Endothelial cell of umbilical vein (primary cell): ENCODE data around the gene BHMT. TPM values are rescaled to one million over a fixed set of nuclear protein-coding genes. Genes with fewer than 3 reads are reported as not detected.
"Not testable (repeated sequence)": the region's sequence is repeated elsewhere in the genome, so short reads cannot be mapped to it uniquely, and the experiment has no call there.

Experiments
- BruUV-seq: library from RNA; stranded (reverse); fragments of 400-500 nt; replicated peaks from 2 replicates; lab custom pipeline; 2021; lab: Mats Ljungman, UMichigan
- CTCF ChIA-PET: fragments of 300-600, 350-600 bp; sonication (Branson Sonifier 250); formaldehyde crosslinking; loops from one replicate; lab custom pipeline; 2021; ENCODE audit warnings: antibody characterized with exemption, inconsistent platforms; lab: Charles Lee
- POLR2A ChIA-PET: fragments of 300-600, 350-600 bp; sonication (Branson Sonifier 250); formaldehyde crosslinking; loops from one replicate; lab custom pipeline; 2021; ENCODE audit warnings: antibody characterized with exemption, inconsistent platforms; lab: Charles Lee
- DNase-seq: peaks from one replicate; pipeline ENCODE4 v3.0.0-alpha.2; 2011; ENCODE audit warnings: low read depth, low spot score
- FAIRE-seq: peaks from 2 replicates; lab custom pipeline; 2011; peaks lifted over from hg19 to GRCh38; lab: Jason Lieb, UNC
- H2AFZ ChIP-seq: 2 replicates; pipeline ENCODE4 v1.6.0; 2012; ENCODE audit warnings: low read depth, low read length, control low read depth, inconsistent platforms
- H3K27ac ChIP-seq: 2 replicates; pipeline ENCODE4 v1.5.1; 2011; ENCODE audit warnings: low read depth, mild to moderate bottlenecking, control low read depth, low read length, moderate library complexity; ENCODE audit not compliant: insufficient read depth
- H3K27me3 ChIP-seq, 2 experiments: 2 replicates each; pipeline versions ENCODE4 v1.6.0 to v1.6.1; 2011; ENCODE audit warnings: low read length in 2 of 2, mixed read lengths in 1 of 2; ENCODE audit not compliant: control insufficient read depth in 2 of 2, insufficient read depth in 2 of 2
- H3K36me3 ChIP-seq, 2 experiments: 2 replicates in 1 of 2; 3 replicates in 1 of 2; pipeline ENCODE4 v1.5.1; 2011; ENCODE audit warnings: low read length in 2 of 2, mild to moderate bottlenecking in 1 of 2, moderate library complexity in 1 of 2; ENCODE audit not compliant: control insufficient read depth in 2 of 2, insufficient read depth in 2 of 2; ENCODE audit errors: extremely low read depth in 1 of 2
- H3K4me1 ChIP-seq: 3 replicates; pipeline ENCODE4 v1.5.1; 2011; ENCODE audit warnings: mild to moderate bottlenecking, low read length; ENCODE audit not compliant: control insufficient read depth, insufficient read depth; ENCODE audit errors: extremely low read depth
- H3K4me2 ChIP-seq: 2 replicates; pipeline ENCODE4 v1.6.1; 2011; ENCODE audit warnings: low read length, control low read depth, mixed read lengths; ENCODE audit not compliant: insufficient read depth
- H3K4me3 ChIP-seq, 3 experiments: fragments of 200-600 bp in 1 of 3; sonication (generic), shearing (Covaris generic) in 1 of 3; replicated peaks in 1 of 3; 2 replicates each; pipeline ENCODE4 v1.5.1; 2011 to 2016; ENCODE audit warnings: control low read depth in 3 of 3, low read length in 3 of 3, mild to moderate bottlenecking in 2 of 3, inconsistent platforms in 1 of 3, low read depth in 1 of 3, moderate library complexity in 1 of 3; ENCODE audit not compliant: insufficient read depth in 1 of 3
- H3K79me2 ChIP-seq: 2 replicates; pipeline ENCODE4 v1.6.0; 2012; ENCODE audit warnings: low read length, inconsistent platforms; ENCODE audit not compliant: control insufficient read depth, insufficient read depth
- H3K9ac ChIP-seq: replicated peaks from 2 replicates; pipeline ENCODE3; 2011; ENCODE audit warnings: low read length, control low read depth; ENCODE audit not compliant: insufficient read depth; ENCODE audit errors: extremely low read depth
- H3K9me1 ChIP-seq: replicated peaks from 3 replicates; pipeline ENCODE4 v1.6.0; 2011; ENCODE audit warnings: mild to moderate bottlenecking, low read length; ENCODE audit not compliant: control insufficient read depth, insufficient read depth; ENCODE audit errors: extremely low read depth
- H3K9me3 ChIP-seq: replicated peaks from 2 replicates; pipeline ENCODE4 v1.5.1; 2012; ENCODE audit warnings: low read length, inconsistent platforms; ENCODE audit not compliant: control insufficient read depth, insufficient read depth
- H4K20me1 ChIP-seq: replicated peaks from 2 replicates; pipeline ENCODE3; 2011; ENCODE audit warnings: mild to moderate bottlenecking, low read length; ENCODE audit not compliant: control insufficient read depth, insufficient read depth; ENCODE audit errors: extremely low read depth
- CTCF ChIP-seq, 2 donors: IDR thresholded peaks; 1 replicate in 1 of 2; 2 replicates in 1 of 2; pipeline ENCODE4 v1.5.1; 2011; ENCODE audit warnings: low read length in 2 of 2, mild to moderate bottlenecking in 2 of 2, moderate library complexity in 2 of 2, control low read depth in 1 of 2, inconsistent platforms in 1 of 2, low read depth in 1 of 2; ENCODE audit not compliant: insufficient read depth in 1 of 2; ENCODE audit errors: extremely low read depth in 1 of 2
- EZH2 ChIP-seq: IDR thresholded peaks from 2 replicates; pipeline ENCODE4 v1.6.1; 2012; ENCODE audit warnings: borderline replicate concordance, low read depth, mild to moderate bottlenecking, moderate library complexity, low read length, inconsistent platforms; ENCODE audit not compliant: severe bottlenecking
- FOS ChIP-seq: IDR thresholded peaks from 2 replicates; pipeline ENCODE4 v1.6.1; 2011; ENCODE audit warnings: mild to moderate bottlenecking, low read length, moderate library complexity, borderline replicate concordance; ENCODE audit not compliant: insufficient read depth
- GATA2 ChIP-seq: IDR thresholded peaks from 2 replicates; pipeline ENCODE4 v1.7.0; 2011; ENCODE audit warnings: low read depth, mild to moderate bottlenecking, moderate library complexity, mixed read lengths, low read length; ENCODE audit not compliant: insufficient read length, insufficient read depth
- JUN ChIP-seq: IDR thresholded peaks from 2 replicates; pipeline ENCODE4 v1.6.1; 2011; ENCODE audit warnings: borderline replicate concordance, low read depth; ENCODE audit not compliant: insufficient read length, insufficient read depth
- MAX ChIP-seq: IDR thresholded peaks from 2 replicates; pipeline ENCODE4 v1.6.1; 2011; ENCODE audit not compliant: insufficient read depth, insufficient read length
- MYC ChIP-seq: IDR thresholded peaks from one replicate; pipeline ENCODE4 v1.6.1; 2011; ENCODE audit warnings: mild to moderate bottlenecking, low read depth, low read length
- POLR2A ChIP-seq: IDR thresholded peaks from 2 replicates; pipeline ENCODE4 v1.6.1; 2012; ENCODE audit warnings: low read depth, mild to moderate bottlenecking, control low read depth, low read length
- POLR2AphosphoS5 ChIP-seq: IDR thresholded peaks from 2 replicates; pipeline ENCODE4 v1.6.1; 2012; ENCODE audit warnings: low read depth, mild to moderate bottlenecking, control low read depth, low read length, moderate library complexity; ENCODE audit not compliant: insufficient read depth
- dilution Hi-C: fragments of 300-500 bp; cut with MboI; formaldehyde crosslinking; loops from one replicate; pipeline ENCODE4 v1.15.0; 2019; ENCODE audit warnings: low sequenced_read_pairs; ENCODE audit not compliant: extremely low pct_ligation_motif_present
- intact Hi-C: fragments of 100-400 bp; cut with micrococcal nuclease; formaldehyde crosslinking; loops from one replicate; pipeline ENCODE4 v1.10.0; 2022
- polyA plus RNA-seq, 4 experiments: library from polyadenylated mRNA; depleted of rRNA in 3 of 4; stranded (reverse) in 3 of 4; unstranded in 1 of 4; fragments of >200 nt; gene quantifications; 2 replicates each; pipeline versions ENCODE4 v1.2.1 to v1.2.3, GENCODE V29; 2011 to 2012; ENCODE audit warnings: missing spikeins in 1 of 4
- total RNA-seq: library from RNA; stranded (reverse); gene quantifications from 2 replicates; pipeline ENCODE4 v1.2.3, GENCODE V29; 2021

The BHMT gene
- total and polyA plus RNA-seq, 2 donors (not counting 3 experiments of a cell fraction or from before 2014, with no cell fraction given): not detected

- POLR2A ChIA-PET: no interaction called here
- no peaks in the 10 kb centered on the region for H3K4me1 ChIP-seq
- no peaks in the 10 kb centered on the region for H3K36me3 ChIP-seq
- intact Hi-C loops (no loop called here), dilution Hi-C loops (no loop called here)
- DNase-seq (no peak), FAIRE-seq (no peak)
- H3K9me3 ChIP-seq: no peaks in the 10 kb centered on the region
- H3K79me2 ChIP-seq: no peaks in the 10 kb centered on the region
- H3K27ac ChIP-seq: no peak overlapping the region
- no peak overlapping the region for H2AFZ ChIP-seq
- CTCF ChIA-PET: interaction anchor here (0.9 kb wide), 1 partner anchor 136 kb away, joined by 3 read pairs; no protein-coding TSS in a partner anchor
- peaks cover 0 to 5% of the 10 kb centered on the region in 2 experiments for H3K27me3 ChIP-seq
- H4K20me1 ChIP-seq: no peaks in the 10 kb centered on the region
- H3K9me1 ChIP-seq: no peaks in the 10 kb centered on the region
- no peak for TF ChIP-seq POLR2AphosphoS5
- TF ChIP-seq JUN: no peak
- no peak for TF ChIP-seq MYC
- no peak for TF ChIP-seq FOS
- TF ChIP-seq EZH2: no peak
- TF ChIP-seq GATA2: no peak
- TF ChIP-seq MAX: no peak
- TF ChIP-seq CTCF (IDR thresholded peaks at IDR 0.05; ENCODE audit: extremely low read depth in 1 of 2, insufficient read depth in 1 of 2, low read depth in 1 of 2, low read length in 2 of 2): no peak
- TF ChIP-seq POLR2A: no peak
- H3K4me3 ChIP-seq: no peak overlapping the region
- H3K4me2 ChIP-seq: no peak overlapping the region
- BruUV-seq: no TSS peak
- no peak overlapping the region for H3K9ac ChIP-seq
Observed at GRCh38 chr5:79157305-79157704, 45.7 kb downstream of the BHMT start.

GRCh38 chr5:79161647-79162046, 50.0 kb downstream of the BHMT start:
- H4K20me1 ChIP-seq, H3K27ac ChIP-seq, dilution Hi-C loops, H3K36me3 ChIP-seq, BruUV-seq, H3K9me1 ChIP-seq, intact Hi-C loops, H3K4me3 ChIP-seq, FAIRE-seq, H3K4me1 ChIP-seq, DNase-seq, H3K9me3 ChIP-seq, H3K27me3 ChIP-seq, H3K4me2 ChIP-seq, H3K9ac ChIP-seq, H2AFZ ChIP-seq, H3K79me2 ChIP-seq, POLR2A ChIA-PET: not testable (repeated sequence)
- CTCF ChIA-PET: interaction anchor here (0.9 to 2.5 kb wide), 3 partner anchors 8 to 136 kb away, joined by 4 to 12 read pairs (median 4); no protein-coding TSS in a partner anchor
